NCI-H187 (cell line): ENCODE results near the gene RMI2.
"Not testable (repeated sequence)": the region's sequence is repeated elsewhere in the genome, so short reads cannot be mapped to it uniquely, and the experiment has no call there.

Source experiments
- DNase-seq, 2 experiments: peaks; one replicate each; lab custom pipeline; 2025; lab: John Stamatoyannopoulos, UW

Gene RMI2

DNA sequence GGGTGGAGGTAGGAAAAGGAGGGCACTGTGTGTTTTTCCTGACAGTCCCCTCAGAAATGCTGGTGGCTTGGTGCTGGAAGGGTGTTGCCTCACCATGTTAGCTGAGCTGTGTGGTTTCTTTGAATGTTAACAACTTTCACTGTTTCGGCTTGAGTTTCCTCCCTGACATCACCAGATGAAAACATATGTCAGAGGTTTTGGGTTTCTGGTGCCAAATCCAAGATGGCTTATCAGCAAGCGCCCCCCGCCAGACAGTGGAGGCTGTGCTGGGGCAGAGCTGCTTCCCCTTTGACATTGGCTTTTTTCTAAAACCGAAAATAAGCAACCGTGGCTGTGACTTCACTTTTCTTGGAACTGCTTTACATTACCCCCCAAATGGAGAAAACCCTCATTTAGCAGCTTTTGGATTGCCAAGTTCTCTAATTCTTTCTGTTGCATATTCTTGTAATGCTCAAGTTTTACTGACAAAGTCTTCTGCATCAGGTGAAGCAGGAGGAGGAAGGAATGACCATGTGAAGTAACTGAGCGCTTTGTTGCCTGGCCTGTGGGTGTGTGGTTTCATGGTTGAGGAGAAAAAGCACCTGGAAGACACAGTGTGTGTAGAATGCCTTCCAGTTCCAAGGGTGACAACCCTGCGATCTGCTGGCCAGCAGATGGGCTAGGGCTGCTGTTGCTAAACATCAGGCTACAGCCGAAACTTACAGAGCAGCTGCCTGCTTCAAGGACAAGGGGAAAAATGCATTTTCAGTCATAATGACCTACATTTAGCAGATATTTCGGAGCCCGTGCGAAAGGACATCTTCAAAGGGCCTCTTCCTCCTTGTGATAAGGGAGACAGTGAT is 9.7 kb downstream of the RMI2 start:
- no peak for DNase-seq

DNA sequence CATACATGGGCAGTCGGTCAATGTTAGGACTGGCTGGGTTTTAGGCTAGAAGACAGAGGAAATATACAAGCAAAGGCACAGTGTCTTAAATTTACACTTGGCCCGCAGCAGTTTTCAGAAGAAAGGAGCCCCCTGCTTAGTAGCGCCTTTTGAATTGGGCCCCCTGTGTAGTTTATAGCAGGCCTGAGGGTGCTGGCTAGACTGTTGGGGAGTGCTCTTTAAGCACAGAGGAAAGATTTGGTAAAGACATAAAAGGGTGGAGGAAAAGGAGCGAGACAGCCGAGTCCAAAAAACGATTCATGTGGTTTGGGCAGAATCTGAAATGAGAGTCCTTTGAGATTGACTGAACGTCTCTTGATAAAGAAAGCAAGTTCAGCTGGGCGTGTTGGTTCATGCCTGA is 10.6 kb downstream of the RMI2 start:
- DNase-seq, result no peak

DNA sequence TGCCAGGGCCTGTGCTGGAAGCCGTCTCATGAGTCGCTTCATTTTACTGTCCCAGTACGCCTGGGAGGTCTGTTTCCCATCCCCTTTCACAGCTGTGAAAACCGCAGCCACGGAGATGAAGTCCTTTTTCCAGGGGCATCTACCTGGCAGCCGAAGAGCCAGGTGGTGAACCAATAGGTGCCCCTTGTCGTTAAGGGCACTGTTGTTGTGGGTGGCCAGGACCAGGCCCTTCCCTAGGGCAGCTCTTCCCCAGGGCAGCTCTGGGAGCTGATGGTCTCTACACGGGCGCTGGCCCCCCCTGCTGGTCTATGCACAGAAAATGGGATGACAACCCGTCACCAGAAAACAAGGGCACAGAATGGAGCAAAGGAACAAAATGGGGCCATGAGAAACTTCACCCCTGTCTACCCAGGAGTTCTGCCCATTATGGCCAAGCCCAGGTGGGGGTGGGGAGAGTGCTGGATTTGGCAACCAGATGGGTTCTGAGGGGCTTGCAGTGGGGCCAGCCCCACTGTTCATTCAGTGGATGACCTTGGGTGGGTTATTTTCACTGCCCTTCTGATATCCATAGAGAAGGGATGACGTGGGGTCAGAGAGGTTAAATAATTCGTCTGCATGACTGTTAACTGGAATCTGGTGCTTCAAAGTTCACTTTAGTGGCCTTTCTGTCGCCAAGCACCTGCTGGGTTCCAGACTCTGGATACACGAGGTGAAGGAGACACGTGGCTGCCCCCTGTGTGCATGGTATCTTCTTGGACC is 11.5 kb downstream of the RMI2 start:
- DNase-seq, result peak in 1 of 2 experiments; percentile 30

DNA sequence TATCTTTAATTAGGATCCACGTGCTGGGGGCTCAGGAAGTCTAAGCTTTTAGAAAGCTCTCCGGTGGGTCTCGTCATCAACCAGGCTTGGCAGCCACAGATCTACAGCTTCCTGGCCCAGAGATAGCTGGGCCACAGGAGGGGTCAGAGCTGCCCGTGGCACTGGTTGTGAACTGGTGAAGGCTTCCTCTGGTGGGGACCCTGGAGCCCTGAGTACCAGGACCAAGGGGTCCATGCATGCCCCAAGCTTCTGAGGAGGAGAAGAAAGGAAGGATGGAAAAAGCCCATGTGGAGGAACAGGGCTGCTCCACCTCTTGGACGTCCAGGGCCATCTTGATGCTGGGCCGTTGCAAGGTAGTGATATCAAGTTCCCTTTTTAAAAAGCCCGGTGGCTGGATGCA is 13.3 kb downstream of the RMI2 start:
- no peak for DNase-seq

DNA sequence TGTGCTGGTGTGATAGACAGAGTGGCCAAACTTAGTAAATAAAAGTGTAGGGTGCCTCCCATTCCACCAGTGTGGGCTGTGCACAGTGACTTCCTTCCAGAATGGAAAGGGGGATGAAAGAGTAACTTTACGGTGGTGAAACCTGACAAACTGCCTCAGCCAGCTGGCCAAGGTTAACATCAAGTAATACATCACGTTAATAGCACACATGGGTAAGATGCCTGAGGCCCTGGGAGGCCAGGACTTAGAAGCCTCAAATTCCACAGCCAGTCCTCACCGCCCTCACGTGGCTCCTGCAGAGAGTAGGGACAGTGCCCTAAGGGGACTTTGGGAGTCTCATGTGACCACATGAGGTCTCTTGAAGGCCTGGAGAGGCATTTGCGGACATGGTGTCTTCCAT is 14.1 kb downstream of the RMI2 start:
- no peak for DNase-seq

DNA sequence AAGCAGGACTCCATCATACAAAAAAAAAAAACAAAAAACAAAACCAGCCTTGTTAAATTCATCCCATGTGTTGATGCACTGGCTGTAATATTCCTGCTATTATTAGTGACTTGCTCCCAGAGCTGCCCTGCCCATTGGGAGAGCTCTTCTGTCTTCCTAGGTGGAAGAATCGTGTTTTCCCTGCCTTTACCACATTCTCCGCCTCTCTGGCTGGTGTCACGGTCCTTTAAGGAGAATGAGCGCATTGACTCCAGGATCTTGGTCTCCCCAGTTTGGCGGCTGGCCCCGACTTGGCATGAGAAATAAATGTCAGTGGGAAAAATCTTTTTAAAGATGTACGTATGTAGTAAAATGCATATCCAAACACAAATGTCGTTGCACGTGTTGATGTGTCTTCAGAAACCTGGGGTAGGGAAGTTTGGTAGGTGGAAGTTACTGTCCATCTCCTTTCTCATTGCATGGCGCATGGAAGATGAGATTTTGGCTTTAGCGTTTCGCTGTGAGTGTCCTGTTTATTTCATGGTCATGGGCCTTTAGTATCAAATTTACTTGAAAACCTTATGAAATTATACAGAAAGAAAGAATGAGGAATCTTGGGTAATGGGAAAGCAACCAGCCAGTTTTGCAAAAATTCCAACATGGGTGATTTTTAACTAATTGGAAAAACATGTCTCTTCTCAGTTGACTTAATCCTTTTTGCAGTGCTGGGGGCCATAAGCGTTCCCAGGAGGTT is 15.5 kb downstream of the RMI2 start:
- no peak for DNase-seq

DNA sequence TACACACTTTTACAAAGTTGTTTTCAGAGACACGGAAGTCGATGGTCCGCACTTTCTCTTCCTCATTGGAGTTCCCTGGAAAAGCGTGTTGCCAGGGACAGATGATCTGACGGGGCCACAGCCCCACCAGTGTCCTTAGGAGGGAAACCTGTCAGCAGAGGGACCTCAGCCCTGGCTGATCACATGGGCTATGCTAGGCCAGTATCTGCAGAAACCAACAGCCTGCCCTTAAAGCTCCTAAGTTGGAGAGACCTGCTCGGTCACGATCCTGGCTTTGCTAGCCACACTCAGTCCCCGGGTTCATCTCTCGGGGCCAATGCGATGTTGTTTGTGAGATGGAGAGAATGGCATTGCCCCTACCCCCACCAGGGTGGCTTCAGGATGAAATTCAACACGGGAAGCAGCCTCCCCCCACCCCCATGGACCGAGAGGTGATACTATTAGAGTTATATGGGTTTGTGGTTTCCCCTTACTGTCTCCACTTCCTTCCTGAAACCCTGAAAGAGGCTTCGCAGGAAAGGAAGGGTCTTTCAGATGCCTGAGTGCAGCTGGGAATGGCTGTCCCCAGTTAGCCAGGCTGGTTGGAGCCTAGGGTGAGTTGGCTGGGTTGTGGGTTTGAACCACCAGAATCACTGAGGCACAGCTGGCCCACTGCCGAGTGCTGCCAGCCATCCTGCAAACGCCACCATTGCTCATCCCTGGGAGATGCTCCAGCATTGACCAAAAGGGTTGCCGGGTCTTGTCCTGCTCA is 16.6 kb downstream of the RMI2 start:
- no peak for DNase-seq

DNA sequence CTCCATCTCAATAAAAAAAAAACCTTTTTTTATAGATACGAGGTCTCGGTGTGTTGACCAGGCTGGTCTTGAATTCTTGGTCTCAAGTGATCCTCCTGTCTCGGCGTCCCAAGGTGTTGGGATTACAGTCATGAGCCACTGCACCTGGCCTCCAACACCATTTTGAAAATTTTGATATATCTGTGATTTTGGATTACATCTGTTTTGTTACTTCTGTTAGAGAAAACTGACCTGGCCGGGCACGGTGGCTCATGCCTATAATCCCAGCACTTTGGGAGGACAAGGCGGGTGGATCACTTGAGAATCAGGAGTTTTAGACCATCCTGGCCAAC is 18.6 kb downstream of the RMI2 start:
- DNase-seq, result no peak

DNA sequence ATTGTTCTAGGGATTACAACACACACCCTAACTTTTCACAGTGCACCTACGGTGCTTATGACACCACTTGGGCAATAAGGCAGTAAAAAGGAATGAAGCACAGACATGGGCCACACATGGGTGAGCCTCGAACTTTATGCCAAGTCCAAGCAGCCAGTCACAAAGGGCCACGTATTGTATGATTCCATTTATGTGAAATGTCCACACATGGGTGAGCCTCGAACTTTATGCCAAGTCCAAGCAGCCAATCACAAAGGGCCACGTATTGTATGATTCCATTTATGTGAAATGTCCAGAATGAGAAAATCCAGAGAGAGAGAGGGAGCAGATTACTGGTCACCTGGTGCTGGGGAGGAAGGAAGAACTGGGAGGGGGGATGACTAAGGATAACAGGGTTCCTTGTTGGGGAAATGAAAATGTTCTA is 22.2 kb downstream of the RMI2 start:
- no peak for DNase-seq

DNA sequence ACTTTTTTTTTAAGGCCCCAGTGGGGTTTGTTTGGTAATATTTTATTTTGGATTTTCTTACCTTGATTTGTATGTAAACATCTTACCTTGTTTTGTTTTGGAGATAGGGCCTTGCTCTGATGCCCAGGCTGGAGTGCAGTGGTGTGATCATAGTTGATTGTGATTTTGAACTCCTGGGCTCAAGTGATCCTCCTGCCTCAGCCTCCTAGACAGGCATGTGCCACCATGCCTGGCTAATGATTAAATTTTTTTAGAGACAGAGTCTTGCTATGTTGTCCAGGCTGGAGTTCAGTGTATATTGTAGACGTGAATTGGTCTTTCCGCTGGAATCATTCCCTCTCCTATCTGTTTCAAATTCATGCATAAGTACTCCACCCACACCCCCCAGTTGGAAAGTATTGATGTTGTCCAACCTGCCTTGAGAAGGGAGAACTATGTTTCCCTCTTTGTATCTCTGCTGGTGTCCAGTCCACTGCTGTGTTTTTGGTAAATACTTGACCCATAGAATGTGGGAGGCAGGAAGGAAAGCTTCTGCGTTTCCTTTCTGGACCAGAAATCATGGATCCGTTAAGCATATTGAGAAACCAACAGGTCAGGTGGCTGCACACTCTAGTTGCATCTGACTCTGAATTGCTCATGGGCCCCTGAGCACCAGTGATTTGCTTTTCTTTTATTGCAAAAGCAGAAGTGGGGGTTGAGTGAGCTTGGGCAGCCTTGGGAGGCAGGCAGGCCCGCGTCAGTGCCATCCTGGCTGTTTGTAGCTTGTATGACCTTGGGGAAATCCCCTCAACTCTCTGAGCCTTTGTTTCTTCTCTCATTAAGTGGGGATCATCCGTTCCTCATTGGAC is 25.0 kb downstream of the RMI2 start:
- no peak for DNase-seq

DNA sequence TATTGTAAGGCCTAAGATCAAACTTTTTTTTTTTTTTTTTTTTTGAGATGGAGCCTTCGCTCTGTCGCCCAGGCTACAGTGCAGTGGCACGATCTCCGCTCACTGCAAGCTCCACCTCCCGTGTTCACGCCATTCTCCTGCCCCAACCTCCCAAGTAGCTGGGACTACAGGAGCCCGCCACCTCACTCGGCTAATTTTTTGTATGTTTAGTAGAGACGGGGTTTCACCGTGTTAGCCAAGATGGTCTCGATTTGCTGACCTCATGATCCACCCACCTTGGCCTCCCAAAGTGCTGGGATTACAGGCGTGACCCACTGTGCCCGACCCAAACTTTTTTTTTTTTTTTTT is 25.6 kb downstream of the RMI2 start:
- DNase-seq, result not testable (repeated sequence)

DNA sequence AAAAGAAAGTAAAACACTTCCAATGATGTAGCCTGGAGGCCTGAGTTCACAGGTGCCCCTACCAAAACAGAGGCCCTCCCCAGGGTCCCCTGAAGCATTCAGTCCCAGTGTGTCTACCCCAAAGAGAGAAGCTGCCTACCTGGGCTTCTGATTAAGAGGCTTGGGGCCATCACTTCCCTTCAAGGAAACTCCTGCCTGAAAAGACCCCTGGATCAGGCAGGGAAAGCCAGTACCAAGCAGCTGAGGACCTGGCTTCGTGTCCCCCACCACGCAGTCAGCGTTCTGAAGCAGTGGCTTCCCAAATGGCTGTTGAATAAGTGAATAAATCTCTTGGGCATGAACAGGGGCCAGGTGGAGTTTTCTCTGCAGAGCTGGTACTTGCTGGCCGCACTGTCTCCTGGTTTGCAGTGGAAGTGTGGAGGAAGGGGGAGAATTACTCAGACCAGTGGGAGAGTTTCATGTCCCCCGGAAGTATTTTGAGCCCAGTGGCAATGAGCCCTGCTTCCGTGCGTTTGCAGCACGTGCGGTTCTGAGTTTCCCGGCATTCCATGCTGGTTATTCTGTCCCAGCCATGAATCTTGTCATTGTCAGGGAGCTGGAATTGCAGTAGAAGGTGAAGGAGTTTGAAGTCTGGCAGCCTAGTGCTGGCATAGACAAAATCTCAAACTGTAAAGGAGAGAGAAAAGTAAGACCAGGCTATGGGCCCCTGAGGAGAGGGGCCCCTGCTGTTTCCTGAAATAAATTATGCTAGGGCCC is 27.0 kb downstream of the RMI2 start:
- DNase-seq, result no peak

DNA sequence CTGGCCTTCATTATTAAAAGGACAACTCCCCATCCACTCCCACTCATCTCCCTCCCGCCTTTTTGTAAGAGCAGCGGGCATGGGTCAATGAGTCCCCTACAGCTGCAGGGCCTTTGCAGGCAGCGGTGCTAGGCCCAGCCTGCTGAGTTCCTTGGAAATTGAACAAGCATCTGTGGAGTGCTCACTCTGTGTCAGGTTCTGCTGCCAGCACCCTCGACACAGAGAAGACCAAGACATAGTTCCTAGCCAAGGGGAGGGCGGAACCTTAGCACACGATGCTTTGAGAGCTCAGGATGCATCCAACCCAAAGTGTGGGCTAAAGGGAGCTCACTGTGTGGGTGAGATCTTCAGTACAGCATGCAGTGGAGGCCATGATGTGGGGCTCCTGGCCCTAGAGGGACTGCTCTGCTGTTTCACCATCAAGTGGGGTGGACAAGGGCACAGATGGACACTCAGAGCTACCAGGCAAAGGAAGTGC is 27.6 kb downstream of the RMI2 start:
- DNase-seq, result no peak

DNA sequence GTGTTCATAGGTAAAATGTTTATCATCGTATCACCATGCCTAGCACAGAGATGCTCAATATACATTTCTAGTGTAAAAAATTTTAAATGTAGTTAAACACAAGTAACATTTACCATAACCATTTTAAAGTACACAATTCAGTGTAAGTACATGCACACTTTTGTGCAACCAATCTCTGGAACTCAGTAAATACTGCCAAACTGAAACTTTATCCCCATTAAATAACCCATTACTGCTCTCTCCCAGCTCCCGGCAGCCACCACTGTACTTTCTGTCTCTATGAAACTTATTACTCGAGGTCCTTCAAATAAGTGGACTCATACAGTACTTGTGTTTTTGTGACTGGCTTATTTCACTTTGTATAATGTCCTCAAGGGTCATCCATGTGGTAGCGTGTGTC is 29.0 kb downstream of the RMI2 start:
- DNase-seq, result no peak

DNA sequence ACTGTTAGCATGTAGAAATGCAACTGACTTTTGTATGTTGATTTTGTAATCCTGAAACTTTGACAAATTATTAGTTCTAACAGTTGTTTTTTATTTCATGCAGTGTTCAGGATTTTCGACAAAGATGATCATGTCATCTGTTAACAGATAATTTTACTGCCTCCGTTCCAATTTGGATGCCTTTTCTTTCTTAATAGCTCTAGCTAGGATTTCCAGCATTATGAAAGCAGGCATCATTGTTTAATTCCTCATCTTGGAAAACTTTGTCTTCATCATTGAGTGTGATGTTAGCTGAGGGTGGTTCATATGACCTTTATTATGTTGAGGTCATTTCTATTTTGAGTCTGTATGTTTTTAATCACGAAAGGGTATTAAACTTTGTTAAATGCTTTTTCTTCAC is 31.9 kb downstream of the RMI2 start:
- no peak for DNase-seq

DNA sequence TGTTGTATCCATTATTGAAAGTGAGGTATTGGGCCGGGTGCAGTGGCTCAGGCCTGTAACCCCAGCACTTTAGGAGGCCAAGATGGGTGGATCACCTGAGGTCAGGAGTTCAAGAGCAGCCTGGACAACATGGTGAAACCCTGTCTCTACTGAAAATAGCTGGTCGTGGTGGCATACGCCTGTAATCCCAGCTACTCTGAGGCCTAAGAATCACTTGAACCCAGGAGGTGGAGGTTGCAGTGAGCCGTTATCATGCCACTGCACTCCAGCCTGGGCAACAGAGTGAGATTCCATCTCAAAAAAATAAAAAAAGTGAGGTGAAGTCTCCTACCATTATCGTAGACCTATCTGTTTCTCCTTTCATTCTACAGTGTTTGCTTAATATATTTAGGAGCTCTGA is 33.7 kb downstream of the RMI2 start:
- not testable (repeated sequence) for DNase-seq

DNA sequence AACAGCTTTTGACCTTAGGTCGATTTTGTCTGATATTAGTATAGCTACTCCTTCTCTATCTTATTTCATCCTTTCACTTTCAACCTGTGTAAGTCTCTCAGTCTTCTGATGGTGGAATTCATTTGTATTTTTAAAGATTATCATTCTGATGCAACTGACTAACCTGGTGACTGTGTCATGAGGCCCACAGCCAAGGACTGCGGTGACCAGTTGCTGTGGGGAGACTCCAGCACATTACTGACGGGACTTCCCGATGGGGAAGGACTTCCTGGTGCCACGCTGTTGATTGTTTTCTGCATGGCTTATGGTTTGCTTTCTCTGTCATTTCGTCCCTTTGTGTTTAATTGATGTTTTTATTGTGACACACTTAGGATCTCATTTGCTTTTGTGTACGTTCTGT is 34.2 kb downstream of the RMI2 start:
- DNase-seq, result no peak

DNA sequence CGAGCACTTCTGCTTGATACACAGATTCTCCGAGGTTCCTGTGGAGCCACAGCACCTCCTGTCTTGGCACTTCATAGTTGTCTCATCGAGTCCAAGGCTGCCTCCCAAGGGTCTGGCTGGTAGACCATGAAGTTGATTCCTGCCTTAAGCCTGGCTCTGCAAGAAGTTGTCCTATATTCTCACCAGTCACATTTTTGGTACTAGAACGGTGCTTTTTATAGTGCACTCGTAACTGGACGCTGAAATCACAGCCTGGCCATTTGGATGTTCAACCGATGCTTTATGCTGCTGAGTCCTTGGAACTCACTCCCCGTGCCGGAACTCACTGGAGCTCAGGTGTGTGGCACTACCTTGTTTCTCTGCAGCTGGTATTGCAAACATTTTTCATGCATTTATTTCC is 35.6 kb downstream of the RMI2 start:
- DNase-seq, result no peak

DNA sequence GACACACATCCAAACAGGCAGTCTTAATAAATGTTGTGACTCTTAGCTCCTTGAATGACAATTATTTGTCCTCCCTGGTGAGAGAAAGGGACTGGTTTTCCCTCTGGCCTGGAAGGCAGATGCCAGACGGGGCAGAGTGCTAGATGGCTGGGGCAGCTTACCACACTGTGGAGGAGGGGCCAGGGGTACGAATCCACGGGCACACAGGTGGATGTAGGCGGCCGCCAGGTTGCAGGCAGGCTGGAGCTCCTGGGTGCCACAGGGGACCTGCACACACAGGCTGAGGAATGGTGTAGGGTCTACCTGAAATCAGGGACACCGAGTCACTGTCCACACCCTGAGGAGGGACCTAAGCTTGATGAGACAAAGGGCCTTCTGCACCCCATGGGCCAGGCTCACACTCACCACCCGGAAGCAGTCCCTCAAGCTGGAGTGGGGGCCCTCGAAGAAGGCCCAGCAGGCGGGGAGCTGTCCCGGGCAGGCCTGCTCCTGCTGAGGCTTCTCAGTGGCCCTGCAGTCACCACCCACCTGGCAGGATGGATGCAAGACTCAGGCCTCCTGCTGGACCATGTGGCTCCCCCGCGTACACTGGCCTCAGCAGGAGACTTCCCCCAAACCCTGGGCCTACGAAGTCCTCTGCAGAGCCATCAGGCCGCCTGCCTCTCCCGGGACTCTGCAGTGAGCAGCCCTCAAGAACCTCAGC is 38.4 kb downstream of the RMI2 start:
- no peak for DNase-seq
